BJ (cell line): Measurements from ENCODE around the gene CNIH3. TPM values are rescaled to one million over a fixed set of nuclear protein-coding genes. Genes with fewer than 3 reads are reported as not detected.

Experiments
- CTCF ChIA-PET: fragments of 350-600 bp; formaldehyde crosslinking; extraction: SDS; loops from one replicate; lab custom pipeline; 2021; ENCODE audit warnings: antibody characterized with exemption, inconsistent platforms; lab: Yijun Ruan, JAX
- POLR2A ChIA-PET: fragments of 300-600 bp; sonication (Branson Sonifier 250); formaldehyde crosslinking; extraction: SDS; loops from one replicate; lab custom pipeline; 2021; ENCODE audit warnings: antibody characterized with exemption; lab: Charles Lee
- DNase-seq: peaks from one replicate; pipeline ENCODE4 v3.0.0-alpha.2; 2011; ENCODE audit warnings: low read depth
- H3K27me3 ChIP-seq: 2 replicates; pipeline ENCODE4 v1.6.0; 2011; ENCODE audit warnings: low read length; ENCODE audit not compliant: control insufficient read depth, insufficient read depth
- H3K36me3 ChIP-seq: 2 replicates; pipeline ENCODE4 v1.5.1; 2011; ENCODE audit warnings: low read length; ENCODE audit not compliant: control insufficient read depth, insufficient read depth
- H3K4me3 ChIP-seq: 2 replicates; pipeline ENCODE4 v1.5.1; 2011; ENCODE audit warnings: low read depth, mild to moderate bottlenecking, control low read depth, low read length
- polyA plus RNA-seq: library from polyadenylated mRNA; depleted of rRNA; stranded (reverse); fragments of >200 nt; gene quantifications from 2 replicates; pipeline ENCODE4 v1.2.3, GENCODE V29; 2011
- TF ChIP-seq, protein P1 (sequence below): IDR thresholded peaks from 2 replicates; pipeline ENCODE4 v1.5.1; 2011; ENCODE audit warnings: low read depth, mild to moderate bottlenecking, control low read depth, inconsistent platforms, low read length, moderate library complexity; ENCODE audit not compliant: insufficient read depth

The CNIH3 gene
- polyA plus RNA-seq, 1 experiment, result 2.9 TPM

DNA sequence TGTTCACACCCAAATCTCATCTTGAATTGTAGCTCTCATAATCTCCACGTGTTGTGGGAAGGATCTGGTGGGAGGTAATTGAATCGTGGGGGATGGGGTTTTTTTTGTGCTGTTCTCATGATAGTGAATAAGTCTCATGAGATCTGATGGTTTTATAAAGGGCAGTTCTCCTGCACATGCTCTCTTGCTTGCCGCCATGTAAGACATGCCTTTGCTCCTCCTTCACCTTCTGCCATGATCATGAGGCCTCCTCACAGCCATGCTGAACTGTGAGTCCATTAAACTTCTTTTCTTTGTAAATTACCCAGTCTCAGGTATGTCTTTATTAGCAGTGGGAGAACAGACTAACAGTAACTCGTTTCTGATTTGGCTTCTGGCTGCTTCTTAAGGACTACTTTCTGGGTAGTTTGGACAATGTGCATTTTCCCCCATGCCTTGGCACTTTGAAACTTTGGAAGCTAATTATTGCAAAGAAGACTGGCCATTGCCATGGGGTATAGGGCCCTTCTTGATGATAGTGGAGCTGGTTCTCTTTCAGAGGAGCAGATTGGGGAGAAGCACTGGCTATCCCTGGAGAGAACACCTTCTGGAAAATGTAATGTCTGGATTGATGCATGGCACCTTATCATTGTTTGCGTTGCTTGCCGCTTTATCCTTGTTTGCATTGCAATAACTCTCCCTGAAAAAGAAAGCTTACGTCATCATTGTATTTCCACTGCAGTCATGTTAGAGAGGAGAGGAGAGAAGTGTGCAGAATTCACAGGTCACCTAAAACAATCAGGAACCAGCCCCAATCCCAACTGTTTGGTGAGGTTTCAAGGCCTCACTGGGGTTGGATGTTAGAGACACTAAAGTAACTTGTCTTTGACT lies 5.9 kb downstream of the CNIH3 start:
- Histone ChIP-seq H3K4me3 (no peak overlapping the region), H3K27me3 (peaks cover 4% of the 10 kb centered on the region), H3K36me3 (no peaks in the 10 kb centered on the region)
- ChIA-PET CTCF (interaction anchor here (0.6 to 0.8 kb wide), 2 partner anchors 22 to 77 kb away, joined by 3 to 4 read pairs; no protein-coding TSS in a partner anchor), POLR2A (no interaction called here)
- no peak for DNase-seq
- TF ChIP-seq, protein P1, sequence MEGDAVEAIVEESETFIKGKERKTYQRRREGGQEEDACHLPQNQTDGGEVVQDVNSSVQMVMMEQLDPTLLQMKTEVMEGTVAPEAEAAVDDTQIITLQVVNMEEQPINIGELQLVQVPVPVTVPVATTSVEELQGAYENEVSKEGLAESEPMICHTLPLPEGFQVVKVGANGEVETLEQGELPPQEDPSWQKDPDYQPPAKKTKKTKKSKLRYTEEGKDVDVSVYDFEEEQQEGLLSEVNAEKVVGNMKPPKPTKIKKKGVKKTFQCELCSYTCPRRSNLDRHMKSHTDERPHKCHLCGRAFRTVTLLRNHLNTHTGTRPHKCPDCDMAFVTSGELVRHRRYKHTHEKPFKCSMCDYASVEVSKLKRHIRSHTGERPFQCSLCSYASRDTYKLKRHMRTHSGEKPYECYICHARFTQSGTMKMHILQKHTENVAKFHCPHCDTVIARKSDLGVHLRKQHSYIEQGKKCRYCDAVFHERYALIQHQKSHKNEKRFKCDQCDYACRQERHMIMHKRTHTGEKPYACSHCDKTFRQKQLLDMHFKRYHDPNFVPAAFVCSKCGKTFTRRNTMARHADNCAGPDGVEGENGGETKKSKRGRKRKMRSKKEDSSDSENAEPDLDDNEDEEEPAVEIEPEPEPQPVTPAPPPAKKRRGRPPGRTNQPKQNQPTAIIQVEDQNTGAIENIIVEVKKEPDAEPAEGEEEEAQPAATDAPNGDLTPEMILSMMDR, result no peak

DNA sequence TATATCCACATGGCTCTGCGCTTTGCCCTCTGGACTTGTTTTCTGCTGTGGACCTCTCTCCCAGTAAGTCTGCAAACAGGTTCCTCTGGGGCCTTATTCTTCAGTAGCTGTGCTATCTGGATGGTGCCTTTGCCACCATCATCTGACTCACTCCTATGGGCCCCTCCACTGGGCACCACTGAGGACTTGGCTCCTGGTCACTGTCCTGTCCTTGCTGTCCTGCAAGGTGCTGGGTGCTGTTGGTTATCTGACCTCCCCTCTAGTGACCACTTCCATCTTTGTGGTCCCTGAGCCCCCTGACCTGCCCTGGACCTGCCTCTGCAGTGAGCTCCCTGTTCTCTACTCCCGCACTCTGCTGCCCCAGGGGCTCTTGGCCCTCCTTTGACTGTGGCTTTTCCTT lies 6.7 kb downstream of the CNIH3 start:
- H3K4me3 ChIP-seq, result no peak overlapping the region
- DNase-seq, result no peak
- TF ChIP-seq, protein P1, result no peak
- H3K36me3 ChIP-seq, result no peaks in the 10 kb centered on the region
- ChIA-PET POLR2A (no interaction called here), CTCF (interaction anchor here (0.6 to 1.8 kb wide), 7 partner anchors 13 to 300 kb away, joined by 3 to 6 read pairs (median 3); no protein-coding TSS in a partner anchor)
- H3K27me3 ChIP-seq, result peaks cover under 1% of the 10 kb centered on the region; the same call in 1 of the 2 replicates

DNA sequence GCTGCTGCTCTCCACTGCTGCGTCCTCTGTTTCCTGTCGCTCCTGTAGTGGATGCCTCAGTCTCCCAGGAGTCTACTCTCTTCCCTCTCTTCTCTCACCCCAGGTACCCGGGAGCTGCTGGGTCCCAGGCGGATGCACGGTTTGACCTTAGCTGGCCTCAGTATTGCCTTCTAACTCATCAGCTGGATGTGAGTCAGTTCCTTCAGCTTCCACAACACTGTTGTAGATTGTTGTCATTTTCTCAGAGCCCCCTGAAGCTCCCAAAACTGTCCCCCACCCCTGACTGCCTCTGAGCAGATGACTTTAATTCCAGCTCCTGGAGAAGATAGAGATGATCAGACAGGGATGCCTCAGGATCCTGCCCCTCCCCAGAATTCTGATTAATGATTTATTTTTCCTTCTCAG lies 7.2 kb downstream of the CNIH3 start:
- H3K4me3 ChIP-seq, result no peak overlapping the region
- no peaks in the 10 kb centered on the region for H3K36me3 ChIP-seq
- TF ChIP-seq, protein P1, result no peak
- ChIA-PET CTCF (interaction anchor here (0.8 to 1.8 kb wide), 7 partner anchors 12 to 299 kb away, joined by 3 to 6 read pairs (median 4); no protein-coding TSS in a partner anchor), POLR2A (no interaction called here)
- no peaks in the 10 kb centered on the region for H3K27me3 ChIP-seq
- no peak for DNase-seq

DNA sequence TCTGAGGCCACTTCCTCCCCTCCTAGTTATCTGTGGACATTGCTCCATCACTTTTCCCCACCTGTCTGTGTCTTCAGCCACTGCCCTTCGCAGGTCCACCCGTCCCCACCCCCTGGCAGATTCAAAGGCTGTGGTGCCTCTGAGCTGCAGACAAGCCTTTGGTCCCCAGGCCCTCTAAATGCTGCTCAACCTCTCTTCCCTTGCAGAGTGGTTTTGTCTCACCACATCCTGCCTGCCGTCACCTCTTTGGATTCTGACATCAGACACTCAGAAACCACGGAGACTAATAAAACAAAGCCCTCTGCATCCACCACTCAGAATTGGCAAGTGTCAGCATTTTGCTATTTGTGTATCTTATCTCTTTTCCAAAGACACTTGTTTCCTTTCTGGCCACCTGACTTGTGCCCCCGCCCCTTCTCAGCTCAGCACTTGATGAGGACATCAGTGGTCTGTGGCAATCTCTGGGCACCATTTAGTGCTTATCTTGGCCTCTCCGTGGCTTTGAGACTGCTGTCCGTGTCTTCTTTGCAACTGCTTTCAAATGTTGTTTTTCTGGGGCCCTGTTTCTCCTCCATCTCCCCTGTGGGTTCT lies 7.7 kb downstream of the CNIH3 start:
- POLR2A ChIA-PET, result no interaction called here
- H3K27me3 ChIP-seq, result no peaks in the 10 kb centered on the region
- no peaks in the 10 kb centered on the region for H3K36me3 ChIP-seq
- TF ChIP-seq, protein P1, result no peak
- peak; percentile 67 for DNase-seq
- H3K4me3 ChIP-seq, result no peak overlapping the region
- CTCF ChIA-PET, result interaction anchor here (0.8 to 1.8 kb wide), 6 partner anchors 12 to 299 kb away, joined by 3 to 6 read pairs (median 4); no protein-coding TSS in a partner anchor

DNA sequence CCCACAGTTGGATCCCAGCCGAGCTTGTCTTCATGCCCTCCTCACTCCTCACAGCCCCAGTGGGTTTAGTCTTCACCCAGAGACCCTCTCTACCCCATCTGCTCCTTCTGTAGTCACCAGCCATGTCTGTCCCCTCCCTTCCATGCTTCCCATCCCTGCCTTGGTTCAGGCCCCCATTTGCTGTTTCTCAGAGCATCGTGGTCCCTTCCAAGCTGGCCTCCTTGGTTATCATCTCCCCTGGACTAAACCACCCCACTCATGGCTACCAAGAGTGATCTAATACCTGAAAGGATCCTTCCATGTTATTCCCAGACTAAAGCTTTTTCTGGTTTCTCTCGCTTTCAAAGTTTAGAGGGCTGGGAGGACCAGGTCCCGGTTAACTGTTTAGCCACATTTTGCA lies 8.3 kb downstream of the CNIH3 start:
- DNase-seq, result no peak
- ChIA-PET POLR2A (no interaction called here), CTCF (interaction anchor here (1.2 to 1.8 kb wide), 2 partner anchors 17 to 111 kb away, joined by 3 to 6 read pairs; no protein-coding TSS in a partner anchor)
- no peaks in the 10 kb centered on the region for H3K27me3 ChIP-seq
- no peak overlapping the region for H3K4me3 ChIP-seq
- no peaks in the 10 kb centered on the region for H3K36me3 ChIP-seq
- TF ChIP-seq, protein P1, result no peak
